NCI-H2107 (cell line): ENCODE measurements around the gene ERCC3.
"Not testable (repeated sequence)": the region's sequence is repeated elsewhere in the genome, so short reads cannot be mapped to it uniquely, and the experiment has no call there.

Experiments used
- DNase-seq: peaks from one replicate; lab custom pipeline; 2025; lab: John Stamatoyannopoulos, UW

ERCC3 gene

DNA sequence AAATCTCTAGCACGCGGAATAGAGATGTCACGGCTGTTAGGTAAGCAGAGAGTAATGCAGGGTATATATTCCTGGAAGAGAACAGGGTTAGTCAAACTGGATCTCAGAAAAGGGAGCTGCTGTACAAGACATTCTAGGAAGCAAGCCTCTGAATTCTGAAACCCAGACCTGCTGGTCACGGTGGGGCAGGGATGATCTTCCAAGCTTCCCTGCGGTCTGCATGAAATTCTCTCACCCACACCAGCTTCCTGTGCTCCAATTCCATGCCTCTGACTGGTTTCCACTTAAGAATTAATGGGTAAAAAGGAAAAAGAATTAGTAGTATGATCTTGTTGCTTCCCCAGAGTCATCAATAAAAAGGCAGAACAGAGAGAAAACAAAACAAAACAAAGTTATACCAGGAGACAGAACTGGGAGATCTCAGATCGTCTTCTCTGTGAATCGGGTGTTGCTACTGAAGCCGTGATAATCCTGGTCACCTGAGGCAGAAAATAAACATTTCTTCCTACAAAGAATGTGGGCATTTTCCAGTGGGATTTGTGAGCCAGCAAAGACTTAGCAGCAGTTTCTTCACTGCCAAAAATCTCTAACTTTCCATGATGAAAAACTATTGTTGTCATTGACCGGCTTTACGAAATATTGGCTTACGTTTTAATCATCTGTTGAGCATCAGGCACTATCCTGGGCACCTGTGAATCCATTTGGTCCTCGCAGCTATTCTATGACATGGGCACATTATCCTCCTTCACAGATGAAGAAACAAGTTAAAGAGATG is 68.6 kb downstream of the ERCC3 start:
- DNase-seq = no peak

DNA sequence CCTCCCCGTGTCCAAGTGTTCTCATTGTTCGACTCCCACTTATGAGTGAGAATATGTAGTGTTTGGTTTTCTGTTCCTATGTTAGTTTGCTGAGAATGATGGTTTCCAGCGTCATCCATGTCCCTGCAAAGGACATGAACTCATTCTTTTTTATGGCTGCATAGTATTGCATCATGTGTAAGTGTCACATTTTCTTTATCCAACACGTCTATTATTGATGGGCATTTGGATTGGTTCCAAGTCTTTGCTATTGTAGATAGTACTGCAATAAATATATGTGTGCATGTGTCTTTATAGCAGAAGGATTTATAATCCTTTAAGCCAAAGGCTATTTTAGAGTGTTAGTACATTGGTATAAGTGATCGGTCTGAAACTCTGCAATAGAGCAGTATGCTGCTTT is 69.8 kb downstream of the ERCC3 start:
- DNase-seq = not testable (repeated sequence)

- DNase-seq = no peak
Observed at GRCh38 chr2:127220768-127221527, 73.0 kb downstream of the ERCC3 start.

DNA sequence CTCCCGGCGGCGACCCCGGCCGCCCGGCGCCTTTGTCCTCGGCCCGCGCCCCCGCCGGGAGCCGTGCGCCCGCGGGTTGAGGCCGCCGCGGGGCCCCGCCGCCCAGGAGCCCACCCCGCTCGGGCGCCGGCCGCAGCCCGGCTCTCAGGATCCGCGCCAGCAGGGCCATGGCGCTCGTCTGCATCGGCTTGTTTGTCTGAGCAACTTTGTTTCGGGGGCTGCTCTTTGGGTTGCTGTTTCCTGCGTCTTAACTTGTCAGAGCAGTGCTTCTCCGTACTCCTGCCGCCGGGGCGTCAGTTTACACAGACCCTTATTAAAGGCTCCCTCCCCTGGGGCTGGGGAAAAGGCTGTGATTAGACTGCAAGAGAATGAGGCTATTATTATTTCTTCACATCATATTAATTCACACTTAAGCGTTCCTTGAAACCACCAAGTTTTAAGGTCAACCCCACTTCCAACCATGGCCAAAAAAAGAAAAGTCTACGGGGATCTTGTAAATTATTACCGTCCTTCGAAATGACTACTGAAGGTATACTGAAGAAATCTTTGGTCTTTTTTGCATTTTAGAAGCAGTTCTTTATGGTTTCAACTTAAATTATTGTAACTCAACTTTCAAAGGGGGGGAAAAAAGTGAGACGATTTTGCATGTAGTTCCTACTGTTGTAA is 73.7 kb downstream of the ERCC3 start, which contains the start of gene CYP27C1:
CYP27C1 (minus strand) TSS at position 198 of the 666 bp plus-strand sequence; CDS start at position 169, 29 bp downstream.
- no peak for DNase-seq

DNA sequence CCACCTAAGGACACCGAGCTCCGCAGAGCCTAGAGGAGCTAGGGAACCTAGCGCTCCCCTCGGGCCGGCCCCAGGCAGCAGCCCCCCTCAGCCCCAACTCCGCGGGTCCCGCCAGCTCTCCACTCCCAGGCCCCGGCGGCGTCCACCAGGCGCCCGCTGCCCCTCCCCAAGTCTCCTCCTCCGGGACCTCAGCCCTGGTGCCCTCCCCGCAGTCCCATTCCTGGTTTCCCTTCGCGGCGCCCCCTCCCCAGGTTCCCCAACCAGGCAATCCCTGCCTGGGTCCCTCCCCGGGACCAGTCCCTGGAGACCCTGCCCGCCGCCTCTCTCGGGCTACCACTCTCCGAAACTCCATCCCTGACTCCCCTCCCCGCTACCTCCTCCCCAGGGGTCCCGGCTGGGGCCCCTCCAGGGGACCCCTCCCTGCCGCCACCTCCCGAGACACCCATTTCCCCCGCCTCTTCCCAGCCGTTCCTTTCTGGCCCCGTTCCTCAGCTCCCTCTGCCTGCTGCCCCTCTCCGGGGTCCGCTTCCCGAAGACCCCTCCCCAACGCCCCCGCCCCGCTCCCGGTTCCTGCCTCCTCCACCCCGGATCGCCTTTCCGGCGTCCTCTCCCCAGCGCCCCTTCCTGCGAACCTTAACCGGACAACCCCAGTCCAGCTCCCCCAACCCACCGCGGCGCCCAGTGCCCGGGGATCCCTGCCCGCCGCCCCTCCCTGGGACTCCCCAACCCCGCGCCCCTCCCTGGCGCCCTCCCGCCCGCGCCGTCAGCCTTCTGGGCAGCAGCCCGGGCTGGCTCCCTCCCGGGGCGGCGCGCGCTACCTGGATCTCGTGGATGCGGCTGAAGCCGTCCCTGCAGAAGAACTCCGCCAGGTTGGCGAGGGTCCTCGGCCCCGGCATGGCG is 74.5 kb downstream of the ERCC3 start:
- no peak for DNase-seq

DNA sequence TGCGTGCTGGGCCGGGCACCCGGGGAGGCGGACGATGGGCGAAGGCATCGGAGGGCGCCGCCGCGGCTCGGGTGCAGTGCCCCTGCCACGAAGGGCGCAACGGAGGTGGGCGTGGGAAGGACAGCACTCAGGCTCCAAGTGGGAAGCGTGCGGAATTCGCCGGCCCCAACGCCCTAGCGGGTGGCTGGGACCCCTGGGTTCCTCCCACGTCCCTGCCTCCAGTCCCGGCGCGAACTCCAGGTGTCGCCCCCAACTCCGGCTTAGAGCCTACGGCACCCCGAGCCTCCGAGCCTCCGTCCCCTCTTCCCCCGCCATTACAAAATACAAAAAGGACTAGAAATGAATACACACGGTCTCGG is 75.2 kb downstream of the ERCC3 start:
- no peak for DNase-seq

GRCh38 chr2:127217470-127218325 is 76.2 kb downstream of the ERCC3 start:
- no peak for DNase-seq

- no peak for DNase-seq
Observed at GRCh38 chr2:127216593-127216992, 77.4 kb downstream of the ERCC3 start.

- no peak for DNase-seq
Observed at GRCh38 chr2:127216095-127216494, 77.8 kb downstream of the ERCC3 start.

GRCh38 chr2:127214201-127214600 is 79.7 kb downstream of the ERCC3 start:
- not testable (repeated sequence) for DNase-seq

DNA sequence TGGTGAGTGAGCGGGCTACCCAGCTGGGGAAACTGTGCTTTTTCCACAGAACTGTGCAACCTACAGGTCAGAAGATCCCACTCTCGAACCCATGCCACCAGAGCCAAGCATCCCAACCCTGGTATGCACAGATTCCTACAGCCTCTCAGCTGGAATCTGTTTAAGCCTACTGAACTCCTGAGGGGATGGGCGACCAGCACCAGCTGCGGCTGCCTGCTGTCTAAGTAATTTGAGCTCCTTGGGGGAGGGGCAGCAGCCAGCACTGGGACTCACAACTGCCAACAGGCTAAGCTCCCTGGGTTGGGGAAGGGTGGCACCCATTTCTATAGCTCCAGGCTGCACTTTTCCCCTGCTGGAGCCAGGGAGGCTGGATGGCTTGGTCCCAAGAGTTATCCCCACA is 85.6 kb downstream of the ERCC3 start:
- peak; percentile 75 for DNase-seq
